Stimulated activated CD4-positive, alpha-beta T cell treated with anti-CD3 and anti-CD28 coated beads, Interleukin-1b, Interleukin-23, amount 100 ng/mL, for 24 hours (primary cell): ENCODE measurements around the gene PKIG.

Experiments
- DNase-seq, 4 experiments: peaks; one replicate each; pipeline ENCODE4 v3.0.0-alpha.2; 2020; ENCODE audit warnings: low read depth in 4 of 4, low spot score in 1 of 4

The PKIG gene

DNA sequence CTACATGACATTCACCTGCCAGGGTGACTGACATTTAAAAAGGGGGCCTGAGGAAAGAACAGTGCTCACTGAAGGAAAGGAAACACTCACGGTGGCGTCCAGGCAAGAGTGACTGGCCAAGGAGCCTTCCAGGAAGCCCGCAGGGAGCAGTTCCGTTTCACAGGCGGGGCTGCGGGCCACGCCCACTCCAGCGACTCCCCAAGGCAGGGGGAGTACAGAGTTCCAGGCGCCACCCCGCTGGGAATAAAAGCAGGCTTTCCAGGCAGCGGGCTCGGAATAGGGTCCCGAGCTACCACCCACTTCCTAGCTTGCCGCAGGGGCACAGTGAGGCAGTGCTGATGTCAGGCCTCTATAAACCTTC is 34.2 kb downstream of the PKIG start:
- no peak for DNase-seq

GRCh38 chr20:44618318-44618731 is 35.9 kb downstream of the PKIG start:
- peak in 1 of 4 experiments; percentile 10 for DNase-seq

- DNase-seq = no peak
Measured at GRCh38 chr20:44619294-44619693, 36.9 kb downstream of the PKIG start.

DNA sequence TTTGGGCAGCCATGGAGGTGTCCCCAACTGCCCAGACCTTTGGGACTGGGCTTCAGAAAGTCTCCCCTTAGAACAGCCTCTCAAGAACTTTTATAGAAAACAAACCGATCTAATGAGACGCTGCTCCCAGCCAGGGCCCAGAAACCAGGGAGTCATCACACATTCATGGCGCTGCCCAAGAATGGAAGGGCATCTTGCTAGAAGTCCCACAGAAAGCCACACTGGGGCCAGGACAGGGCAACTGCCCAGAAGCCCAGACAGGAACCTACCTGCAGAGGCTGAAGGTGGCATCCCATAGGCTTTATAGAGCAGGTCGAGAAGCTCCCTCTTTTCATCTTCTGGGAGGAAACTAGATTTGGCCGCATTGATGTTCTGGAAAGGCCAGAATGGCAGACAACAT is 37.7 kb downstream of the PKIG start:
- DNase-seq = no peak

- no peak for DNase-seq
Measured at GRCh38 chr20:44621325-44621724, 38.9 kb downstream of the PKIG start.

- no peak for DNase-seq
Measured at GRCh38 chr20:44621939-44622338, 39.6 kb downstream of the PKIG start.

GRCh38 chr20:44622501-44623270 is 40.3 kb downstream of the PKIG start:
- no peak for DNase-seq

- no peak for DNase-seq
Measured at GRCh38 chr20:44624152-44624551, 41.8 kb downstream of the PKIG start.

- no peak for DNase-seq
Measured at GRCh38 chr20:44624743-44625271, 42.4 kb downstream of the PKIG start.

GRCh38 chr20:44625361-44625760 is 43.0 kb downstream of the PKIG start:
- no peak for DNase-seq

GRCh38 chr20:44626278-44626677 is 43.9 kb downstream of the PKIG start:
- no peak for DNase-seq

- DNase-seq = no peak
Measured at GRCh38 chr20:44627364-44628010, 45.1 kb downstream of the PKIG start.

- DNase-seq = no peak
Measured at GRCh38 chr20:44629017-44629385, 46.6 kb downstream of the PKIG start.

DNA sequence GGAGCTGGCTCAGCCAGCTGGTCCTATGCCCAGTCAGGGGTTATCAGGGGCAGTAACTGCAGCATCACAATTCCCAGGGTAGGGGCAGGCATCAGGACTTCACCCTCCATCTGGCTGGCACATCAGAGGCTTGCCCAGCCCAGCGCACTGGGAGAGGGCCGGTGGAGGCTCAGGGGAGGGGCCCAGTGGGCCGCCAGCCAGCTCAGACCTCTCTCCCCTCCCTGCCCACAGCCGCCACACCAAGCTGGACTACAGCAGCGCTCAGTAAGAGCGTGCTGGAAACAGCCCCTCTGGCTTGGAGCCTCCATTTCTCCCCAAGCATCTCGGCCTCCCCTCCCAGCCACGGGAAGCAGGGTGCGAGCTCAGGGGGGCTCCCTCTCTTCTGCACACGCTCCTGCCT is 47.2 kb downstream of the PKIG start:
- no peak for DNase-seq

GRCh38 chr20:44630297-44630696 is 47.9 kb downstream of the PKIG start:
- DNase-seq = no peak

- DNase-seq = no peak
Measured at GRCh38 chr20:44632103-44632752, 49.8 kb downstream of the PKIG start.

DNA sequence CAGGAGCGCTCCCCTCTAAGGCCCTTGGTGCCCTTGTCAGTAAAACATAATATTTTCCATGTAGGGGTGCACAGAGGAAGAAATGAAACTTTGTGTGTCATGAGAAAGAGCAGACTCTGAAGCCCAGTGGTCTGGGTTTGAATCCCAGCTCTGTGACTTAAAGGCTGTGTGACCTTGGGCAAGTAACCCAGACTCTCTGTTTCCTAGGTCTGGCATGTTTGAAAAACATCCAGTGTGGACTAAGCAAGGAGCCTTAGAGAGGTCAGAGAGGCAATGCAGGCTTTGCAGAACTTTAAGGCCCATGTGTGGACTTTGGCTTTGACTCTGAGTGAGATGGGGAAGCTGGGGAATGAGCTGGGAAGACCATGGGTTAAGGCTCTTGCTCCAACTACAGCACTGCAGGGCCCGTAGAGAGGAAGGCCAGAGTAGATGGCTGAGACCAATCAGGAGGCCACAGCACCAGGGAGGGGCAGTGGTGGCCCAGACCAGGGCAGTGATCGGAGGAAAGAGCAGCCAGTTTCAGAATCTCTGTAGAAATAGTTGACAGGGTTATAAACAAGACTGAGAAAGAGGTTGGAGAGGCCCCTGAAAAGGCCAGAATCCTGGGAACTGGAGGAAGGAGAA is 50.9 kb downstream of the PKIG start:
- DNase-seq = no peak

DNA sequence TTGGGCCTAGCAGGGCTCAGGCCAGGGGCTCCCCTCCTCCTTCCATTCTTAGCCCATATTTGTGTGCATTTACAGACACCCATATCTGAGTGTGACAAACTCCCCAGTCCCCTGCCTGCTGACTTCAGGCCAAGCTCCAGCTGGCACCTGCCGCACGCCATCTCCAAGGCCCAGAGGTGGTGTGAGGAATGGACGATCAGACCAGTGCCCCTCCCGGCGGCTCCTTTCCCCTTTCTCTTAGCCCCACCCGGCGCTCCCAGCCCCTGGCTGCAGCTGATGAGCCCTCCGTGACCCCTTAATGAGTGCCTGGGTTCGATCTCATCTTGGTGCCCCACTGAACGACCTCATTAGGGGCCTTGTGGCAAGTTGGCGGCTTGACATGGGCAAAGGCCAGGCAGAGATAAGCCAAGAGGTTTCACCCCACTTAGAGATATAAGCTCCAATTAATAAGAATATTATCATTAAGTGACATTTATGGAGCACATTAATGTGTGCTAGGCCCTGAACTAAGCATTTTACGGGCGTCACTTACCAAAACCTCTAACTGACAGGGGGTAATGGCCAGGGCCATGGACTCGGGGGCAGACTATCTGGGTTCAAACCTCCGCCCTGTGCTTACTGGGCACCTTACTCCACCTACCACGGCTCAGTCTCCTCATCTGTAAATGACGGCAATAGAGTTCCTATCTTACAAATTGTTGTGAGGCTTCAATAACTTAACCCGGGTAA is 51.7 kb downstream of the PKIG start:
- no peak for DNase-seq

GRCh38 chr20:44635877-44636276 is 53.5 kb downstream of the PKIG start:
- no peak for DNase-seq

DNA sequence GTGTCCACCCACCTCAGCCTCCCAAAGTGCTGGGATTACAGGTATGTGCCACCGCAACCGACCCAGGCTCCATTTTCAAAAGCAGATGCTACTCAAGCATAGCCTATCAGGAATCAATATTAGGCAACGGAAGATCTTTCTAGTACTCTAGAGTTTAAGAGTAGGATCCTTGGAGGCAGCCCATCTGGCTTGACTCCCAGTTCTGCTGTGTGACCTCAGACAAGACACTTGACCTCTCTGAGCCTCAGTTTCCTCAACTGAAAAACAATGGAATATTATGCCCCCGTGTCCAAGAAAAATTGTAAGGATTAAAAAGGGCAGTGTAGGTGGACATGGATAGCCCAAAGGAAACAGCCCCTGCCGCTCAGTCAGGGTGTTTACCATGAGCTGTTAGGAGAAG is 54.7 kb downstream of the PKIG start:
- no peak for DNase-seq
